B cell (primary cell): ENCODE measurements around the gene SYNGAP1. TPM values are rescaled to one million over a fixed set of nuclear protein-coding genes. Genes with fewer than 3 reads are reported as not detected.

Experiments
- ATAC-seq: fragments of 200-7000 bp; cut with Tn5 transposase; one replicate; pipeline ENCODE4 v1.10.0; 2021; ENCODE audit warnings: low read depth, mild to moderate bottlenecking, moderate number of reproducible peaks, moderate library complexity
- CTCF ChIA-PET: fragments of 350-600 bp; sonication (Branson Sonifier 250); formaldehyde crosslinking; loops from one replicate; lab custom pipeline; 2021; ENCODE audit warnings: antibody characterized with exemption, inconsistent platforms; lab: Charles Lee
- POLR2A ChIA-PET: fragments of 350-600 bp; sonication (Branson Sonifier 250); formaldehyde crosslinking; loops from one replicate; lab custom pipeline; 2021; ENCODE audit warnings: antibody characterized with exemption; lab: Charles Lee
- DNase-seq: peaks from one replicate; pipeline ENCODE4 v3.0.0; 2013
- H2AFZ ChIP-seq: 2 replicates; pipeline ENCODE4 v1.6.1; 2012; ENCODE audit warnings: mild to moderate bottlenecking, low read depth, low read length; ENCODE audit not compliant: insufficient read depth, poor library complexity, severe bottlenecking
- H3K27ac ChIP-seq, 2 donors: 1 replicate in 1 of 2; 2 replicates in 1 of 2; pipeline ENCODE4 v1.5.1; 2012 to 2013; ENCODE audit warnings: low read length in 2 of 2, mild to moderate bottlenecking in 2 of 2, moderate library complexity in 1 of 2
- H3K27me3 ChIP-seq, 4 experiments: fragments of 200-600 bp in 1 of 4; sonication (generic) in 1 of 4; replicated peaks in 1 of 4; 1 replicate in 2 of 4; 2 replicates in 2 of 4; pipeline versions ENCODE4 v1.6.1 to v1.7.0; 2013 to 2016; ENCODE audit warnings: low read length in 3 of 4, mild to moderate bottlenecking in 2 of 4, mixed read lengths in 1 of 4, moderate library complexity in 1 of 4; ENCODE audit not compliant: insufficient read depth in 4 of 4, control insufficient read depth in 3 of 4; ENCODE audit errors: control extremely low read depth in 1 of 4
- H3K36me3 ChIP-seq, 2 experiments: replicated peaks in 1 of 2; 1 replicate in 1 of 2; 2 replicates in 1 of 2; pipeline versions ENCODE4 v1.6.1 to v1.7.1; 2013; ENCODE audit warnings: low read length in 1 of 2; ENCODE audit not compliant: insufficient read depth in 2 of 2, control insufficient read depth in 1 of 2; ENCODE audit errors: control extremely low read depth in 1 of 2, extremely low read depth in 1 of 2
- H3K4me1 ChIP-seq, 2 donors: fragments of 200-600 bp in 1 of 2; sonication (generic) in 1 of 2; 1 replicate in 1 of 2; 2 replicates in 1 of 2; pipeline versions ENCODE4 v1.5.1 to v1.6.1; 2013 to 2017; ENCODE audit warnings: low read length in 2 of 2; ENCODE audit not compliant: control insufficient read depth in 2 of 2, insufficient read depth in 2 of 2
- H3K4me2 ChIP-seq: replicated peaks from 2 replicates; pipeline ENCODE3; 2012; ENCODE audit warnings: mild to moderate bottlenecking, low read depth, low read length; ENCODE audit not compliant: poor library complexity, severe bottlenecking
- H3K4me3 ChIP-seq, 5 experiments: fragments of 200-600 bp in 1 of 5; sonication (generic) in 1 of 5; 1 replicate in 3 of 5; 2 replicates in 2 of 5; pipeline versions ENCODE4 v1.5.1 to v1.7.0; 2011 to 2016; ENCODE audit warnings: low read length in 4 of 5, mild to moderate bottlenecking in 4 of 5, low read depth in 2 of 5, control low read depth in 1 of 5, moderate library complexity in 1 of 5; ENCODE audit not compliant: insufficient read depth in 1 of 5; ENCODE audit errors: control extremely low read depth in 1 of 5, extremely low read depth in 1 of 5
- H3K79me2 ChIP-seq: fragments of 200-600 bp; sonication (generic); one replicate; pipeline ENCODE4 v1.6.0; 2016; ENCODE audit warnings: low read length; ENCODE audit not compliant: control insufficient read depth, insufficient read depth
- H3K9ac ChIP-seq: fragments of 200-600 bp; sonication (generic); 2 replicates; pipeline ENCODE4 v1.6.1; 2017; ENCODE audit warnings: mild to moderate bottlenecking, low read length, moderate library complexity
- H3K9me3 ChIP-seq, 3 donors: one replicate each; pipeline versions ENCODE4 v1.6.1 to v1.7.1; 2013; ENCODE audit warnings: low read length in 2 of 3; ENCODE audit not compliant: control insufficient read depth in 2 of 3, insufficient read depth in 1 of 3; ENCODE audit errors: control extremely low read depth in 1 of 3
- H4K20me1 ChIP-seq: 2 replicates; pipeline ENCODE4 v1.6.0; 2012; ENCODE audit warnings: mild to moderate bottlenecking, low read length; ENCODE audit not compliant: insufficient read depth, control insufficient read depth, poor library complexity, severe bottlenecking
- H3K27ac Mint-ChIP-seq: one replicate; pipeline ENCODE4 v1.8.0; 2021; ENCODE audit warnings: mixed read lengths
- H3K27me3 Mint-ChIP-seq: one replicate; pipeline ENCODE4 v1.8.0; 2021; ENCODE audit warnings: mixed read lengths
- H3K4me1 Mint-ChIP-seq: one replicate; pipeline ENCODE4 v1.8.0; 2021; ENCODE audit warnings: mixed read lengths
- H3K4me3 Mint-ChIP-seq: one replicate; pipeline ENCODE4 v1.8.0; 2021; ENCODE audit warnings: mixed read lengths
- H3K9me3 Mint-ChIP-seq: one replicate; pipeline ENCODE4 v1.8.0; 2022; ENCODE audit warnings: mixed read lengths; ENCODE audit not compliant: insufficient read depth
- EZH2 ChIP-seq: IDR thresholded peaks from 2 replicates; pipeline ENCODE4 v1.6.1; 2012; ENCODE audit warnings: borderline replicate concordance, low read depth, mild to moderate bottlenecking, moderate library complexity, low read length; ENCODE audit not compliant: insufficient read depth, poor library complexity, severe bottlenecking
- WGBS: methylation state at CpG from one replicate; pipeline ENCODE4 v1.1.5; 2013; ENCODE audit warnings: missing lambda C conversion rate; ENCODE audit not compliant: insufficient coverage; 5-methylcytosine and 5-hydroxymethylcytosine counted together
- intact Hi-C: fragments of 100-400 bp; cut with micrococcal nuclease; formaldehyde crosslinking; loops from one replicate; pipeline ENCODE4 v1.10.0; 2022
- polyA plus RNA-seq: library from polyadenylated mRNA; depleted of rRNA; stranded (reverse); fragments of >200 nt; gene quantifications from 2 replicates; pipeline ENCODE4 v1.2.3, GENCODE V29; 2012
- total RNA-seq, 2 donors: library from RNA; stranded (reverse); fragments of 120-200 nt in 1 of 2; gene quantifications; 1 replicate in 1 of 2; 2 replicates in 1 of 2; pipeline versions ENCODE4 v1.2.3 to v1.2.4, GENCODE V29; 2013 to 2022
- TF ChIP-seq, protein P1 (sequence below): fragments of 200-600 bp; IDR thresholded peaks from one replicate; pipeline ENCODE4 v1.8.0; 2022; ENCODE audit warnings: antibody characterized with exemption, mild to moderate bottlenecking

Gene SYNGAP1
- total and polyA plus RNA-seq, 2 donors (not counting 1 experiment from before 2014, with no cell fraction given) = 18.6 to 43.0 TPM

DNA sequence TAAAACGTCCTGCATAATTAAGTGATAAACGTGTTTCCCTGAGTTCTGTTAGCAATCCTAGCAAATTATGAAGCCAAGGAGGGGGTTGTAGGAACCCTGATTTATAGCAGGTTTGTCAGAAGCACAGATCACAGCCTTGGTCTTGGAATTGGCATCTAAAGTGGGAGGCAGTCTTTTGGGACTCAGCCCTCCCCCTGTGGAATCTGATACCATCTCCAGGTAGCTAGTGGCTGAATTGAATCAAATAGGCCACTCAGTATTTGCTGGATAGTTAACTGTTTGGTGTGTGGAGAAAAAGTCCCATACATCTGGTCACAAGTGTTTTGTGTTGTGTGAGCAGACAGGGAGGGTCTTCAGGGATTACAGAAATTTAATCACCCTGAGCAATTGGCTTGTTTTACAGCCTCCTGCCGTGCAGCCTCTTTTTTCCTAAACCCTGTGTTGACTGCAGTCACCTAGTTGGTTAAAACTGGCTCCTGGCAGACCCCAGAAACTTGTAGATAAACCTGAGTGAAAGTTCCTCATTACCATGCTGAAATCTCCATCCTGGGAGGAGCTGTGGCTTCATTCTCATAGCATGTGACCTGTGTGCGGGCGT lies 47.2 kb upstream of the SYNGAP1 start:
- H3K36me3 ChIP-seq = no peaks in the 10 kb centered on the region
- ATAC-seq = no peak
- Mint-ChIP-seq H3K4me1 (no peaks in the 10 kb centered on the region), H3K27me3 (no peaks in the 10 kb centered on the region), H3K9me3 (no peaks in the 10 kb centered on the region), H3K27ac (no peak overlapping the region), H3K4me3 (no peak overlapping the region)
- no peaks in the 10 kb centered on the region for H3K4me1 ChIP-seq
- POLR2A ChIA-PET = no interaction called here
- H3K9ac ChIP-seq = no peak overlapping the region
- no peak overlapping the region for H2AFZ ChIP-seq
- no peak overlapping the region for H3K4me2 ChIP-seq
- H3K9me3 ChIP-seq = no peaks in the 10 kb centered on the region
- no peaks in the 10 kb centered on the region for H3K27me3 ChIP-seq
- DNase-seq = no peak
- no peaks in the 10 kb centered on the region for H4K20me1 ChIP-seq
- 18% methylated on average over 4 of the region's 5 CpGs for WGBS
- H3K27ac ChIP-seq = no peak overlapping the region
- no peak overlapping the region for H3K4me3 ChIP-seq
- TF ChIP-seq EZH2 = no peak
- TF ChIP-seq, protein P1, sequence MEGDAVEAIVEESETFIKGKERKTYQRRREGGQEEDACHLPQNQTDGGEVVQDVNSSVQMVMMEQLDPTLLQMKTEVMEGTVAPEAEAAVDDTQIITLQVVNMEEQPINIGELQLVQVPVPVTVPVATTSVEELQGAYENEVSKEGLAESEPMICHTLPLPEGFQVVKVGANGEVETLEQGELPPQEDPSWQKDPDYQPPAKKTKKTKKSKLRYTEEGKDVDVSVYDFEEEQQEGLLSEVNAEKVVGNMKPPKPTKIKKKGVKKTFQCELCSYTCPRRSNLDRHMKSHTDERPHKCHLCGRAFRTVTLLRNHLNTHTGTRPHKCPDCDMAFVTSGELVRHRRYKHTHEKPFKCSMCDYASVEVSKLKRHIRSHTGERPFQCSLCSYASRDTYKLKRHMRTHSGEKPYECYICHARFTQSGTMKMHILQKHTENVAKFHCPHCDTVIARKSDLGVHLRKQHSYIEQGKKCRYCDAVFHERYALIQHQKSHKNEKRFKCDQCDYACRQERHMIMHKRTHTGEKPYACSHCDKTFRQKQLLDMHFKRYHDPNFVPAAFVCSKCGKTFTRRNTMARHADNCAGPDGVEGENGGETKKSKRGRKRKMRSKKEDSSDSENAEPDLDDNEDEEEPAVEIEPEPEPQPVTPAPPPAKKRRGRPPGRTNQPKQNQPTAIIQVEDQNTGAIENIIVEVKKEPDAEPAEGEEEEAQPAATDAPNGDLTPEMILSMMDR = no peak
- CTCF ChIA-PET = no interaction called here
- no peaks in the 10 kb centered on the region for H3K79me2 ChIP-seq
- intact Hi-C loops = no loop called here

DNA sequence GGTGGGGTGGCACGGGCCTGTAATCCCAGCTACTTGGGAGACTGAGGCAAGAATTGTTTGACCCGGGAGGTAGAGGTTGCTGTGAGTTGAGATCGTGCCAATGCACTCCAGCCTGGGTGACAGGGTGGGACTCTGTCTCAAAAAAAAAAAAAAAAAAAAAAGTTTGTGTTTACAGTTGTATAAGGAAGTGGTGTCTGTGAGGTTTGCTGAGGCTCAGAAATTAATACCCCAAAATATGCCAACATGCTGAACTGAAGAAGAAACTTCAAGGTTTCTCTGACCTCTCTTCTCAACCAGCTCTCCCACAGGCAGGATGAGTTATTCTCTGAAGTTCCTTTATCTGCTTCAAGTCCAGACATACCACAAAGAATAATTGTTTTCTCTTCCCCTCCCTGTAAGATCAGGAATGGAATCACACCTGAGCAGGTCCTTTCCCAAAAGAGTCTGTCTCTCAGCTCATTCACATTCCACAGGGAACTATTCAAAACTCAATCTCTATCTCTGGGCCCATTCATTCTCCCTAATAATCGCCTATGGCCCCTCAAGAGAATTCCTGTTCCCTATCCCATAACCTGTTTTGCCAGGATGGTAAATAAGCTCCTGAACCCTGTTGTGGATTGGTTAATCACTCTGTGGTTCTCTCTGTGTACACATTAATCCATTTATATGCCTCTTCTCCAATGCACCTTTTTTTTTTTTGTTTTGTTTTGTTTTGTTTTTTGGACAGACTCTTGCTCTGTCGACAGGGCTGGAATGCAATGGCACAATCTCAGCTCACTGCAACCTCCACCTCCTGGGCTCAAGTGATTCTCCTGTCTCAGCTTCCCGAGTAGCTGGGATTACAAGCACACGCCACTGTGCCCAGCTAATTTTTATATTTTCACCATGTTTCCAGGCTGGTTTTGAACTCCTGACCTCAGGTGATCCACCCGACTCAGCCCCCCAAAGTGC lies 45.6 kb upstream of the SYNGAP1 start:
- ATAC-seq (no peak), DNase-seq (no peak)
- H3K27ac ChIP-seq = no peak overlapping the region
- Mint-ChIP-seq H3K9me3 (no peaks in the 10 kb centered on the region), H3K4me3 (no peak overlapping the region), H3K27me3 (no peaks in the 10 kb centered on the region), H3K27ac (no peak overlapping the region), H3K4me1 (no peaks in the 10 kb centered on the region)
- H4K20me1 ChIP-seq = no peaks in the 10 kb centered on the region
- ChIA-PET POLR2A (interaction anchor here (0.6 to 0.7 kb wide), 3 partner anchors 41 to 217 kb away, joined by 4 to 5 read pairs (median 4); partner anchors contain the start of gene RPS18), CTCF (interaction anchor here (0.6 to 1.9 kb wide), 3 partner anchors 17 to 123 kb away, joined by 3 to 6 read pairs (median 5); no protein-coding TSS in a partner anchor)
- no peaks in the 10 kb centered on the region for H3K79me2 ChIP-seq
- no peak overlapping the region for H3K4me3 ChIP-seq
- no peaks in the 10 kb centered on the region for H3K4me1 ChIP-seq
- WGBS = 91% methylated on average over 7 of the region's 8 CpGs
- H3K27me3 ChIP-seq = no peaks in the 10 kb centered on the region
- no peaks in the 10 kb centered on the region for H3K9me3 ChIP-seq
- intact Hi-C loops = no loop called here
- TF ChIP-seq, protein P1 = no peak
- TF ChIP-seq EZH2 = no peak
- H3K9ac ChIP-seq = no peak overlapping the region
- H3K36me3 ChIP-seq = no peaks in the 10 kb centered on the region
- H3K4me2 ChIP-seq = no peak overlapping the region
- no peak overlapping the region for H2AFZ ChIP-seq
